GM19035 (cell line): ENCODE results near the gene INTS11.

Experiments used
- ATAC-seq: cut with Tn5 transposase; IDR thresholded peaks from one replicate; pipeline ENCODE4 v1.9.1; 2021; ENCODE audit not compliant: unreplicated experiment

The INTS11 gene

GRCh38 chr1:1303736-1304135 lies 20.7 kb downstream of the INTS11 start:
- ATAC-seq = no peak

- no peak for ATAC-seq
Measured at GRCh38 chr1:1302951-1303509, 21.4 kb downstream of the INTS11 start.

GRCh38 chr1:1302006-1302430 lies 22.4 kb downstream of the INTS11 start:
- no peak for ATAC-seq

GRCh38 chr1:1300352-1300739 lies 24.1 kb downstream of the INTS11 start:
- ATAC-seq = no peak

- no peak for ATAC-seq
Measured at GRCh38 chr1:1299686-1300351, 24.6 kb downstream of the INTS11 start.

GRCh38 chr1:1298861-1299685 lies 25.4 kb downstream of the INTS11 start:
- ATAC-seq = no peak

- no peak for ATAC-seq
Measured at GRCh38 chr1:1297802-1298424, 26.5 kb downstream of the INTS11 start.

GRCh38 chr1:1296070-1297061 lies 28.1 kb downstream of the INTS11 start:
- ATAC-seq = no peak

- ATAC-seq = no peak
Measured at GRCh38 chr1:1295154-1295923, 29.1 kb downstream of the INTS11 start.

GRCh38 chr1:1294250-1294890 lies 30.1 kb downstream of the INTS11 start:
- no peak for ATAC-seq

- ATAC-seq = no peak
Measured at GRCh38 chr1:1293263-1294249, 30.9 kb downstream of the INTS11 start.

- no peak for ATAC-seq
Measured at GRCh38 chr1:1292851-1293250, 31.6 kb downstream of the INTS11 start.

- ATAC-seq = no peak
Measured at GRCh38 chr1:1292442-1292779, 32.0 kb downstream of the INTS11 start.

GRCh38 chr1:1291548-1292441 lies 32.7 kb downstream of the INTS11 start:
- no peak for ATAC-seq

- no peak for ATAC-seq
Measured at GRCh38 chr1:1291023-1291528, 33.4 kb downstream of the INTS11 start.

GRCh38 chr1:1290238-1290731 lies 34.2 kb downstream of the INTS11 start:
- ATAC-seq = no peak
